SK-N-SH (cell line): ENCODE results near the gene COL5A1. TPM values are rescaled to one million over a fixed set of nuclear protein-coding genes. Genes with fewer than 3 reads are reported as not detected.

Experiments
- CTCF ChIA-PET: fragments of 300-600, 350-600 bp; formaldehyde crosslinking; extraction: SDS; loops from one replicate; lab custom pipeline; 2021; lab: Yijun Ruan, JAX
- POLR2A ChIA-PET: fragments of 350-600 bp; sonication (Branson Sonifier 250); formaldehyde crosslinking; extraction: SDS; loops from one replicate; lab custom pipeline; 2020; ENCODE audit warnings: antibody characterized with exemption, inconsistent platforms; lab: Yijun Ruan, JAX
- DNase-seq: peaks from one replicate; pipeline ENCODE4 v3.0.0; 2012
- H2AFZ ChIP-seq: fragments of 200-600 bp; sonication (generic); 2 replicates; pipeline ENCODE4 v1.8.1; 2016; ENCODE audit warnings: antibody characterized with exemption, mild to moderate bottlenecking, low read depth
- H3F3A ChIP-seq: fragments of 200-600 bp; sonication (generic); replicated peaks from 2 replicates; pipeline ENCODE3; 2016; ENCODE audit warnings: antibody characterized with exemption, mild to moderate bottlenecking; ENCODE audit not compliant: insufficient read depth
- H3K27ac ChIP-seq, 2 experiments: fragments of 200-500 bp in 1 of 2; fragments of 200-600 bp in 1 of 2; sonication (Bioruptor generic) in 1 of 2; sonication (generic), shearing (Covaris generic) in 1 of 2; 2 replicates each; pipeline versions ENCODE4 v1.5.1 to v1.6.1; 2014 to 2016; ENCODE audit warnings: low read depth in 2 of 2, inconsistent platforms in 1 of 2, low read length in 1 of 2, mild to moderate bottlenecking in 1 of 2, mixed read lengths in 1 of 2
- H3K27me3 ChIP-seq: fragments of 200-600 bp; sonication (generic), shearing (Covaris generic); 2 replicates; pipeline ENCODE4 v1.6.1; 2016; ENCODE audit warnings: mixed run types; ENCODE audit not compliant: insufficient read depth
- H3K36me3 ChIP-seq, 2 experiments: fragments of 200-500 bp in 1 of 2; fragments of 200-600 bp in 1 of 2; sonication (Bioruptor generic) in 1 of 2; sonication (generic) in 1 of 2; replicated peaks in 1 of 2; 2 replicates each; pipeline versions ENCODE3 to v1.5.1; 2014 to 2016; ENCODE audit warnings: low read length in 1 of 2, mild to moderate bottlenecking in 1 of 2; ENCODE audit not compliant: insufficient read depth in 2 of 2, control insufficient read depth in 1 of 2
- H3K4me1 ChIP-seq, 2 experiments: fragments of 200-500 bp in 1 of 2; fragments of 200-600 bp in 1 of 2; sonication (Bioruptor generic) in 1 of 2; sonication (generic), shearing (Covaris generic) in 1 of 2; 2 replicates each; pipeline versions ENCODE4 v1.5.1 to v1.6.1; 2014 to 2016; ENCODE audit warnings: low read depth in 1 of 2, low read length in 1 of 2, mixed run types in 1 of 2; ENCODE audit not compliant: insufficient read depth in 2 of 2, control insufficient read depth in 1 of 2
- H3K4me2 ChIP-seq: fragments of 200-600 bp; sonication (generic), shearing (Covaris generic); 2 replicates; pipeline ENCODE4 v1.6.1; 2017; ENCODE audit warnings: mixed run types
- H3K4me3 ChIP-seq, 2 experiments: fragments of 200-500 bp in 1 of 2; fragments of 200-600 bp in 1 of 2; sonication (Bioruptor generic) in 1 of 2; sonication (generic), shearing (Covaris generic) in 1 of 2; 2 replicates each; pipeline versions ENCODE4 v1.5.1 to v1.8.1; 2014 to 2016; ENCODE audit warnings: low read depth in 2 of 2, inconsistent platforms in 1 of 2, low read length in 1 of 2, mild to moderate bottlenecking in 1 of 2, mixed read lengths in 1 of 2, moderate library complexity in 1 of 2
- H3K79me2 ChIP-seq: fragments of 200-600 bp; sonication (generic); 2 replicates; pipeline ENCODE4 v1.8.1; 2017; ENCODE audit warnings: mild to moderate bottlenecking; ENCODE audit not compliant: insufficient read depth
- H3K9ac ChIP-seq: fragments of 200-600 bp; sonication (generic); 2 replicates; pipeline ENCODE4 v1.6.1; 2017; ENCODE audit warnings: mixed run types
- H3K9me2 ChIP-seq: fragments of 200-600 bp; sonication (generic); 2 replicates; pipeline ENCODE4 v1.6.1; 2017; ENCODE audit warnings: mixed run types
- H3K9me3 ChIP-seq: fragments of 200-600 bp; sonication (generic); 2 replicates; pipeline ENCODE4 v1.6.1; 2017; ENCODE audit warnings: mixed run types, mild to moderate bottlenecking, moderate library complexity
- H4K20me1 ChIP-seq: fragments of 200-600 bp; sonication (generic); 2 replicates; pipeline ENCODE4 v1.6.1; 2017; ENCODE audit warnings: mild to moderate bottlenecking, mixed run types; ENCODE audit not compliant: insufficient read depth
- CHD2 ChIP-seq: fragments of 150-350 bp; IDR thresholded peaks from 2 replicates; pipeline ENCODE4 v1.6.1; 2018; ENCODE audit warnings: low read length; ENCODE audit not compliant: partially characterized antibody
- CTCF ChIP-seq: fragments of 200-600 bp; sonication (generic); IDR thresholded peaks from 2 replicates; pipeline ENCODE4 v1.6.1; 2017; ENCODE audit warnings: antibody characterized with exemption, mild to moderate bottlenecking, moderate library complexity
- EP300 ChIP-seq, 2 experiments: IDR thresholded peaks; 2 replicates each; pipeline versions ENCODE4 v1.4.0 to v1.6.1; 2012; ENCODE audit warnings: borderline replicate concordance in 1 of 2, low read depth in 1 of 2, low read length in 1 of 2
- FOSL2 ChIP-seq: IDR thresholded peaks from 2 replicates; pipeline ENCODE4 v1.4.0; 2012; ENCODE audit warnings: low read depth, mild to moderate bottlenecking, moderate library complexity, borderline replicate concordance
- FOXM1 ChIP-seq: IDR thresholded peaks from 2 replicates; pipeline ENCODE4 v1.4.0; 2012; ENCODE audit warnings: low read depth, mild to moderate bottlenecking
- GABPA ChIP-seq: IDR thresholded peaks from 2 replicates; pipeline ENCODE4 v1.4.0; 2012; ENCODE audit warnings: low read depth, mild to moderate bottlenecking
- JUND ChIP-seq: IDR thresholded peaks from 2 replicates; pipeline ENCODE4 v1.4.0; 2012
- NFIC ChIP-seq: IDR thresholded peaks from 2 replicates; pipeline ENCODE4 v1.4.0; 2012; ENCODE audit warnings: borderline replicate concordance
- PBX3 ChIP-seq: IDR thresholded peaks from 2 replicates; pipeline ENCODE4; 2012
- POLR2AphosphoS5 ChIP-seq: IDR thresholded peaks from 2 replicates; pipeline ENCODE4 v1.6.1; 2012; ENCODE audit warnings: low read depth, low read length
- REST ChIP-seq: IDR thresholded peaks from 2 replicates; pipeline ENCODE4 v1.6.1; 2012; ENCODE audit warnings: mild to moderate bottlenecking, low read depth, low read length, moderate library complexity
- RFX5 ChIP-seq: IDR thresholded peaks from 2 replicates; pipeline ENCODE4 v1.6.1; 2012; ENCODE audit warnings: mild to moderate bottlenecking, improper control_type of control experiment, low read length
- SMC3 ChIP-seq: IDR thresholded peaks from 2 replicates; pipeline ENCODE4 v1.6.1; 2012; ENCODE audit warnings: low read depth, low read length, improper control_type of control experiment
- TEAD4 ChIP-seq: IDR thresholded peaks from 2 replicates; pipeline ENCODE4 v1.4.0; 2012; ENCODE audit warnings: mild to moderate bottlenecking, borderline replicate concordance; ENCODE audit not compliant: insufficient read depth
- ZBTB33 ChIP-seq: IDR thresholded peaks from 2 replicates; pipeline ENCODE4 v1.4.0; 2012; ENCODE audit warnings: low read depth, borderline replicate concordance
- WGBS: methylation state at CpG from one replicate; pipeline ENCODE4 v1.1.6; 2017; ENCODE audit warnings: low lambda C conversion rate; 5-methylcytosine and 5-hydroxymethylcytosine counted together
- polyA plus RNA-seq, 3 experiments: library from polyadenylated mRNA; depleted of rRNA; stranded (reverse); fragments of >200 nt; gene quantifications; 2 replicates each; pipeline ENCODE4 v1.2.3, GENCODE V29; 2012

The COL5A1 gene
- polyA plus RNA-seq, 1 of the 3 experiments (the other 2 are of a cell fraction), result 73.8 TPM

- Histone ChIP-seq H3K4me2 (no peak overlapping the region), H4K20me1 (no peaks in the 10 kb centered on the region), H3K4me1 (peaks cover 0 to 32% of the 10 kb centered on the region in 2 experiments; a peak in 3 of 4 replicates), H3K36me3 (no peaks in the 10 kb centered on the region), H3K27me3 (no peaks in the 10 kb centered on the region), H3K9me2 (no peaks in the 10 kb centered on the region), H3K79me2 (no peaks in the 10 kb centered on the region), H3F3A (peaks cover 18% of the 10 kb centered on the region)
- ChIA-PET CTCF (no interaction called here), POLR2A (no interaction called here)
- no peak for DNase-seq
- WGBS, result 83% methylated on average over 7 of the region's 9 CpGs
- TF ChIP-seq PBX3 (no peak), SMC3 (no peak), FOSL2 (no peak), POLR2AphosphoS5 (no peak), JUND (no peak), EP300 (IDR thresholded peaks at IDR 0.05; ENCODE audit: borderline replicate concordance in 1 of 2, low read depth in 1 of 2, low read length in 1 of 2) (no peak), FOXM1 (no peak), GABPA (no peak)
- TF ChIP-seq, all 33 proteins: peak for 0
- Histone ChIP-seq H3K9ac (no peak overlapping the region), H3K9me3 (no peaks in the 10 kb centered on the region), H2AFZ (no peak overlapping the region), H3K27ac (no peak overlapping the region), H3K4me3 (no peak overlapping the region)
Observed at GRCh38 chr9:134628354-134628736, 13.3 kb upstream of the COL5A1 start.

- TF ChIP-seq REST (no peak), CTCF (no peak), TEAD4 (no peak), ZBTB33 (no peak), RFX5 (no peak), NFIC (no peak), CHD2 (no peak)
- Histone ChIP-seq H2AFZ (no peak overlapping the region), H3K36me3 (no peaks in the 10 kb centered on the region), H3K9me3 (no peaks in the 10 kb centered on the region), H3K4me1 (peaks cover 0 to 30% of the 10 kb centered on the region in 2 experiments; a peak in 3 of 4 replicates), H3K79me2 (no peaks in the 10 kb centered on the region), H4K20me1 (no peaks in the 10 kb centered on the region), H3K9ac (no peak overlapping the region), H3K9me2 (no peaks in the 10 kb centered on the region), H3K4me2 (no peak overlapping the region), H3K4me3 (no peak overlapping the region), H3F3A (peaks cover 17% of the 10 kb centered on the region), H3K27ac (no peak overlapping the region), H3K27me3 (no peaks in the 10 kb centered on the region)
- 87% methylated on average over 18 of the region's 21 CpGs for WGBS
- ChIA-PET POLR2A (no interaction called here), CTCF (no interaction called here)
- no peak for DNase-seq
Observed at GRCh38 chr9:134629061-134629585, 12.5 kb upstream of the COL5A1 start.
